H1 (cell line): ENCODE data around the gene ERCC6. TPM values are rescaled to one million over a fixed set of nuclear protein-coding genes. Genes with fewer than 3 reads are reported as not detected.

ENCODE experiments used
- CTCF ChIA-PET: fragments of 300-600 bp; sonication (Branson Sonifier 250); formaldehyde crosslinking; loops from one replicate; lab custom pipeline; 2021; ENCODE audit not compliant: partially characterized antibody; lab: Charles Lee
- POLR2A ChIA-PET: fragments of 300-600 bp; sonication (Branson Sonifier 250); formaldehyde crosslinking; loops from one replicate; lab custom pipeline; 2021; ENCODE audit warnings: inconsistent platforms; ENCODE audit not compliant: partially characterized antibody; lab: Charles Lee
- DNase-seq, 2 experiments: peaks; one replicate each; pipeline versions ENCODE4 v3.0.0 to v3.0.0-alpha.2; 2010 to 2022; ENCODE audit warnings: low spot score in 2 of 2, low read depth in 1 of 2, mixed read lengths in 1 of 2
- FAIRE-seq: peaks from 2 replicates; lab custom pipeline; 2011; peaks lifted over from hg19 to GRCh38; lab: Jason Lieb, UNC
- H2AFZ ChIP-seq: 2 replicates; pipeline ENCODE4 v1.8.1; 2012; ENCODE audit warnings: low read length, inconsistent platforms
- H2AK5ac ChIP-seq: 2 replicates; pipeline ENCODE4 v1.6.1; 2013; ENCODE audit warnings: low read depth, low read length
- H2BK120ac ChIP-seq: replicated peaks from 2 replicates; pipeline ENCODE3; 2013; ENCODE audit warnings: low read depth, low read length, inconsistent platforms
- H2BK12ac ChIP-seq: 2 replicates; pipeline ENCODE4 v1.6.1; 2013; ENCODE audit warnings: low read depth, low read length
- H2BK15ac ChIP-seq: 2 replicates; pipeline ENCODE4 v1.6.1; 2013; ENCODE audit warnings: low read length
- H2BK20ac ChIP-seq: 2 replicates; pipeline ENCODE4 v1.6.1; 2013; ENCODE audit warnings: low read length
- H2BK5ac ChIP-seq: 2 replicates; pipeline ENCODE4 v1.6.1; 2013; ENCODE audit warnings: low read depth, low read length
- H3K14ac ChIP-seq: 2 replicates; pipeline ENCODE4 v1.6.1; 2013; ENCODE audit warnings: inconsistent platforms; ENCODE audit not compliant: insufficient read length
- H3K18ac ChIP-seq: 2 replicates; pipeline ENCODE4 v1.6.1; 2013; ENCODE audit warnings: low read length; ENCODE audit errors: extremely low read depth
- H3K23ac ChIP-seq: 2 replicates; pipeline ENCODE4 v1.6.1; 2013; ENCODE audit warnings: inconsistent platforms; ENCODE audit not compliant: insufficient read length
- H3K23me2 ChIP-seq: 2 replicates; pipeline ENCODE4 v1.6.1; 2013; ENCODE audit warnings: low read depth, low read length
- H3K27ac ChIP-seq: 2 replicates; pipeline ENCODE4 v1.6.1; 2011; ENCODE audit warnings: low read depth, low read length, inconsistent platforms
- H3K27me3 ChIP-seq, 4 experiments: replicated peaks in 1 of 4; 1 replicate in 1 of 4; 2 replicates in 3 of 4; pipeline versions ENCODE4 v1.6.1 to v1.8.1; 2011 to 2013; ENCODE audit warnings: low read length in 3 of 4, mild to moderate bottlenecking in 3 of 4, inconsistent platforms in 2 of 4, mixed read lengths in 2 of 4, moderate library complexity in 1 of 4; ENCODE audit not compliant: control insufficient read depth in 3 of 4, insufficient read depth in 3 of 4; ENCODE audit errors: extremely low read depth in 1 of 4
- H3K36me3 ChIP-seq, 4 experiments: 2 replicates each; pipeline versions ENCODE4 v1.6.1 to v1.8.1; 2011 to 2013; ENCODE audit warnings: mild to moderate bottlenecking in 4 of 4, low read length in 3 of 4, moderate library complexity in 2 of 4, control low read depth in 1 of 4, inconsistent platforms in 1 of 4; ENCODE audit not compliant: insufficient read depth in 4 of 4, control insufficient read depth in 2 of 4
- H3K4ac ChIP-seq: replicated peaks from 2 replicates; pipeline ENCODE3; 2013; ENCODE audit warnings: low read length, low read depth, mixed read lengths, inconsistent platforms; ENCODE audit not compliant: insufficient read length
- H3K4me1 ChIP-seq, 4 experiments: replicated peaks in 1 of 4; 1 replicate in 1 of 4; 2 replicates in 3 of 4; pipeline versions ENCODE4 v1.6.1 to v1.8.1; 2011 to 2013; ENCODE audit warnings: low read length in 3 of 4, inconsistent platforms in 2 of 4, mixed read lengths in 1 of 4; ENCODE audit not compliant: insufficient read depth in 4 of 4, control insufficient read depth in 3 of 4
- H3K4me2 ChIP-seq, 2 experiments: 2 replicates each; pipeline versions ENCODE4 v1.6.1 to v1.8.1; 2011 to 2013; ENCODE audit warnings: low read depth in 2 of 2, low read length in 2 of 2, control low read depth in 1 of 2, inconsistent platforms in 1 of 2, mild to moderate bottlenecking in 1 of 2; ENCODE audit not compliant: insufficient read depth in 1 of 2
- H3K4me3 ChIP-seq, 4 experiments: fragments of 200-600, 300-600 bp in 1 of 4; sonication (generic), shearing (Covaris generic), sonication (Bioruptor Twin) in 1 of 4; 2 replicates each; pipeline versions ENCODE4 v1.5.1 to v1.8.1; 2011 to 2016; ENCODE audit warnings: low read length in 4 of 4, low read depth in 3 of 4, control low read depth in 2 of 4, inconsistent platforms in 2 of 4, mild to moderate bottlenecking in 2 of 4, mixed read lengths in 1 of 4, moderate library complexity in 1 of 4; ENCODE audit not compliant: insufficient read depth in 2 of 4; ENCODE audit errors: extremely low read depth in 1 of 4
- H3K56ac ChIP-seq: replicated peaks from 2 replicates; pipeline ENCODE3; 2013; ENCODE audit warnings: low read depth, mild to moderate bottlenecking, mixed read lengths, low read length, inconsistent platforms; ENCODE audit not compliant: insufficient read length
- H3K79me1 ChIP-seq: 2 replicates; pipeline ENCODE4 v1.6.1; 2013; ENCODE audit warnings: low read depth, low read length, control low read depth
- H3K79me2 ChIP-seq, 2 experiments: 2 replicates each; pipeline versions ENCODE4 v1.6.1 to v1.8.1; 2012 to 2013; ENCODE audit warnings: low read length in 2 of 2, mild to moderate bottlenecking in 2 of 2, inconsistent platforms in 1 of 2; ENCODE audit not compliant: insufficient read depth in 2 of 2, control insufficient read depth in 1 of 2
- H3K9ac ChIP-seq, 4 experiments: replicated peaks in 1 of 4; 1 replicate in 1 of 4; 2 replicates in 3 of 4; pipeline versions ENCODE4 v1.6.1 to v1.8.1; 2011 to 2013; ENCODE audit warnings: low read depth in 3 of 4, low read length in 3 of 4, control low read depth in 2 of 4, mild to moderate bottlenecking in 2 of 4, moderate library complexity in 2 of 4, inconsistent platforms in 1 of 4; ENCODE audit errors: extremely low read depth in 1 of 4
- H3K9me3 ChIP-seq, 2 experiments: 2 replicates each; pipeline versions ENCODE4 v1.6.1 to v1.8.1; 2012 to 2013; ENCODE audit warnings: mild to moderate bottlenecking in 2 of 2, moderate library complexity in 2 of 2, control low read depth in 1 of 2, inconsistent platforms in 1 of 2, low read depth in 1 of 2, low read length in 1 of 2, mixed read lengths in 1 of 2; ENCODE audit not compliant: insufficient read depth in 2 of 2
- H4K20me1 ChIP-seq, 2 experiments: replicated peaks in 1 of 2; 2 replicates each; pipeline versions ENCODE3 to v1.8.1; 2011 to 2013; ENCODE audit warnings: inconsistent platforms in 2 of 2, low read length in 2 of 2, mild to moderate bottlenecking in 1 of 2; ENCODE audit not compliant: insufficient read depth in 2 of 2, control insufficient read depth in 1 of 2
- H4K5ac ChIP-seq: 2 replicates; pipeline ENCODE4 v1.6.1; 2013; ENCODE audit warnings: low read length, low read depth, mixed read lengths, inconsistent platforms; ENCODE audit not compliant: insufficient read length
- H4K8ac ChIP-seq: 2 replicates; pipeline ENCODE4 v1.8.0; 2013; ENCODE audit warnings: mild to moderate bottlenecking, moderate library complexity, low read length, inconsistent platforms; ENCODE audit not compliant: insufficient read depth; ENCODE audit errors: extremely low read depth
- H4K91ac ChIP-seq: replicated peaks from 2 replicates; pipeline ENCODE3; 2013; ENCODE audit warnings: low read length, mixed read lengths, inconsistent platforms; ENCODE audit not compliant: insufficient read length
- BACH1 ChIP-seq: IDR thresholded peaks from 2 replicates; pipeline ENCODE4 v1.6.1; 2012; ENCODE audit warnings: low read length, improper control_type of control experiment
- BCL11A ChIP-seq, 2 experiments: IDR thresholded peaks; one replicate each; pipeline ENCODE4 v1.6.1; 2011; ENCODE audit warnings: low read depth in 2 of 2, low read length in 2 of 2, mild to moderate bottlenecking in 2 of 2
- CBX8 ChIP-seq: fragments of 300-800, 300-1000 bp; sonication (generic); IDR thresholded peaks from 2 replicates; pipeline ENCODE4 v1.7.1; 2016; ENCODE audit warnings: low read depth, low read length, borderline replicate concordance
- CEBPB ChIP-seq: IDR thresholded peaks from 2 replicates; pipeline ENCODE4 v1.6.1; 2012; ENCODE audit warnings: low read depth, low read length
- GABPA ChIP-seq: IDR thresholded peaks from 2 replicates; pipeline ENCODE4 v1.6.1; 2011; ENCODE audit warnings: mild to moderate bottlenecking, low read length, moderate library complexity, borderline replicate concordance; ENCODE audit not compliant: insufficient read depth
- HDAC6 ChIP-seq: IDR thresholded peaks from one replicate; pipeline ENCODE4 v1.7.1; 2012; ENCODE audit warnings: low read depth, mild to moderate bottlenecking, inconsistent platforms, low read length, moderate library complexity
- MAFK ChIP-seq: IDR thresholded peaks from 2 replicates; pipeline ENCODE4 v1.6.1; 2012; ENCODE audit warnings: low read depth, mild to moderate bottlenecking, improper control_type of control experiment, low read length
- PHF8 ChIP-seq: fragments of 200-600 bp; sonication (generic); conservative IDR thresholded peaks from 2 replicates; pipeline ENCODE4 v1.7.1; 2012; ENCODE audit warnings: low read depth, mild to moderate bottlenecking, inconsistent platforms, low read length, moderate library complexity
- RFX5 ChIP-seq: IDR thresholded peaks from 2 replicates; pipeline ENCODE4 v1.6.1; 2011; ENCODE audit warnings: low read depth, low read length, improper control_type of control experiment, borderline replicate concordance
- SIRT6 ChIP-seq: IDR thresholded peaks from one replicate; pipeline ENCODE4 v1.7.1; 2012; ENCODE audit warnings: low read length, inconsistent platforms
- TAF1 ChIP-seq: IDR thresholded peaks from 2 replicates; pipeline ENCODE4 v1.6.1; 2011; ENCODE audit warnings: mild to moderate bottlenecking, low read depth, low read length
- TEAD4 ChIP-seq: IDR thresholded peaks from 2 replicates; pipeline ENCODE4 v1.6.1; 2012; ENCODE audit warnings: low read depth, low read length, inconsistent platforms, mixed read lengths
- WGBS, 2 experiments: shearing (Covaris generic) in 1 of 2; methylation state at CpG; one replicate each; pipeline versions ENCODE4 v1.1.6 to v1.1.7; 2013 to 2015; ENCODE audit warnings: low lambda C conversion rate in 2 of 2, mixed read lengths in 2 of 2, inconsistent platforms in 1 of 2, low coverage in 1 of 2, missing lambda C conversion rate in 1 of 2; ENCODE audit not compliant: insufficient replicate concordance in 2 of 2, insufficient coverage in 1 of 2, insufficient read length in 1 of 2; ENCODE audit errors: extremely low coverage in 1 of 2, missing lambda C conversion rate in 1 of 2; 5-methylcytosine and 5-hydroxymethylcytosine counted together
- polyA plus RNA-seq, 7 experiments: library from polyadenylated mRNA; depleted of rRNA in 3 of 7; stranded (reverse) in 5 of 7; unstranded in 2 of 7; fragments of >200 nt in 5 of 7; fragments of 200-250 nt in 2 of 7; gene quantifications; 1 replicate in 5 of 7; 2 replicates in 1 of 7; 4 replicates in 1 of 7; pipeline versions ENCODE4 v1.2.1 to v1.2.3, GENCODE V29; 2011 to 2013; ENCODE audit warnings: missing spikeins in 2 of 7, mixed read lengths in 2 of 7
- total RNA-seq: library from RNA; stranded (reverse); fragmentation: NEBNext Ultra II Directional; extraction: Animal tissue kit (Norgen Biotek cat#: 25700); gene quantifications from 2 replicates; pipeline ENCODE4 v1.2.1, GENCODE V29; 2021
- TF ChIP-seq, protein P1 (sequence below): IDR thresholded peaks from 2 replicates; pipeline ENCODE4 v1.6.1; 2011; ENCODE audit warnings: low read length, improper control_type of control experiment

Gene ERCC6
- total and polyA plus RNA-seq, 2 of the 8 experiments (the other 6 are each of a cell fraction or from before 2014, with no cell fraction given) = 4.1 to 11.9 TPM

DNA sequence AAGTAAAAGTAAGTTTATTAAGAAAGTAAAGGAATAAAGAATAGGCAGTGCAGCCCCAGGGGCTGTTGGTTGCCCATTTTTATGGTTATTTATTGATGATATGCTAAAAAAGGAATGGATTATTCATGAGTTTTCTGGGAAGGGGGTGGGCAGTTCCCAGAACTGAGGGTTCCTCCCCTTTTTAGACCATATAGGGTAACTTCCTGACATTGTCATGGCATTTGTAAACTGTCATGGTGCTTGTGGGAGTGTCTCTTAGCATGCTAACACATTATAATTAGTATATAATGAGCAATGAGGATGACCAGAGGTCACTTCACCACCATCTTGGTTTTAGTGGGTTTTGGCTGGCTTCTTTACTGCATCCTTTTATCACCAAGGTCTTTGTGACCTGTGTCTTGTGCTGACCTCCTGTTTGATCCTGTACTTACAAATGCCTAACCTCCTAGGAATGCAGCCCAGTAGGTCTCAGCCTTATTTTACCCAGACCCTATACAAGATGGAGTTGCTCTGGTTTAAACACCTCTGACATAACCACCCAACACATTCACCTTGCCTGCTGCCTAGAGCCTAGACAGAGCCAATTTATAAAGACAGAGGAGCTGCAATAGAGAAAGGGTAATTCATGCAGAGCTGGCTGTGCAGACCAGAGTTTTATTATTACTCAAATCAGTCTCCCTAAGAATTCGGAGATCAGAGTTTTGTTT is 10.9 kb upstream of the ERCC6 start:
- Histone ChIP-seq H2BK15ac (no peak overlapping the region), H3K4me1 (no peaks in the 10 kb centered on the region; a peak in 1 of 7 replicates), H3K27ac (no peak overlapping the region), H3K23ac (no peak overlapping the region), H3K56ac (no peak overlapping the region), H3K4me3 (no peak overlapping the region), H3K79me1 (no peaks in the 10 kb centered on the region), H3K9me3 (peaks cover under 1 to 7% of the 10 kb centered on the region in 2 experiments; a peak in 3 of 4 replicates), H3K36me3 (no peaks in the 10 kb centered on the region), H2AFZ (no peak overlapping the region), H2AK5ac (no peak overlapping the region), H3K23me2 (no peaks in the 10 kb centered on the region; the same call in 1 of the 2 replicates), H3K14ac (no peak overlapping the region), H4K5ac (no peak overlapping the region), H2BK12ac (no peak overlapping the region), H3K9ac (no peak overlapping the region), H3K18ac (no peak overlapping the region), H2BK5ac (no peak overlapping the region), H4K8ac (no peak overlapping the region), H3K79me2 (no peaks in the 10 kb centered on the region), H4K91ac (no peak overlapping the region), H3K4ac (no peak overlapping the region), H3K27me3 (no peaks in the 10 kb centered on the region), H2BK20ac (no peak overlapping the region), H4K20me1 (no peaks in the 10 kb centered on the region), H2BK120ac (no peak overlapping the region), H3K4me2 (no peak overlapping the region)
- DNase-seq (no peak), FAIRE-seq (no peak)
- ChIA-PET POLR2A (interaction anchor here (1.6 kb wide), 1 partner anchor 10 kb away, joined by 4 read pairs; no protein-coding TSS in a partner anchor), CTCF (interaction anchor here (1.5 to 2.2 kb wide), 2 partner anchors 9 to 37 kb away, joined by 5 to 6 read pairs; no protein-coding TSS in a partner anchor)
- 89% methylated on average over 1 of the region's 1 CpG; no CpG with 5 or more reads in 1 of the 2 experiments for WGBS, 2 experiments
- TF ChIP-seq SIRT6 (no peak), CBX8 (no peak), TAF1 (no peak), CEBPB (no peak), MAFK (no peak), BCL11A (IDR thresholded peaks at IDR 0.05; ENCODE audit: low read depth in 2 of 2, low read length in 2 of 2) (no peak), BACH1 (no peak), GABPA (no peak), TEAD4 (no peak), RFX5 (no peak), PHF8 (no peak), HDAC6 (no peak)
- TF ChIP-seq, protein P1, sequence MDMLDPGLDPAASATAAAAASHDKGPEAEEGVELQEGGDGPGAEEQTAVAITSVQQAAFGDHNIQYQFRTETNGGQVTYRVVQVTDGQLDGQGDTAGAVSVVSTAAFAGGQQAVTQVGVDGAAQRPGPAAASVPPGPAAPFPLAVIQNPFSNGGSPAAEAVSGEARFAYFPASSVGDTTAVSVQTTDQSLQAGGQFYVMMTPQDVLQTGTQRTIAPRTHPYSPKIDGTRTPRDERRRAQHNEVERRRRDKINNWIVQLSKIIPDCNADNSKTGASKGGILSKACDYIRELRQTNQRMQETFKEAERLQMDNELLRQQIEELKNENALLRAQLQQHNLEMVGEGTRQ = no peak
